ENCODE results near the gene SBF1.

SBF1 gene, protein sequence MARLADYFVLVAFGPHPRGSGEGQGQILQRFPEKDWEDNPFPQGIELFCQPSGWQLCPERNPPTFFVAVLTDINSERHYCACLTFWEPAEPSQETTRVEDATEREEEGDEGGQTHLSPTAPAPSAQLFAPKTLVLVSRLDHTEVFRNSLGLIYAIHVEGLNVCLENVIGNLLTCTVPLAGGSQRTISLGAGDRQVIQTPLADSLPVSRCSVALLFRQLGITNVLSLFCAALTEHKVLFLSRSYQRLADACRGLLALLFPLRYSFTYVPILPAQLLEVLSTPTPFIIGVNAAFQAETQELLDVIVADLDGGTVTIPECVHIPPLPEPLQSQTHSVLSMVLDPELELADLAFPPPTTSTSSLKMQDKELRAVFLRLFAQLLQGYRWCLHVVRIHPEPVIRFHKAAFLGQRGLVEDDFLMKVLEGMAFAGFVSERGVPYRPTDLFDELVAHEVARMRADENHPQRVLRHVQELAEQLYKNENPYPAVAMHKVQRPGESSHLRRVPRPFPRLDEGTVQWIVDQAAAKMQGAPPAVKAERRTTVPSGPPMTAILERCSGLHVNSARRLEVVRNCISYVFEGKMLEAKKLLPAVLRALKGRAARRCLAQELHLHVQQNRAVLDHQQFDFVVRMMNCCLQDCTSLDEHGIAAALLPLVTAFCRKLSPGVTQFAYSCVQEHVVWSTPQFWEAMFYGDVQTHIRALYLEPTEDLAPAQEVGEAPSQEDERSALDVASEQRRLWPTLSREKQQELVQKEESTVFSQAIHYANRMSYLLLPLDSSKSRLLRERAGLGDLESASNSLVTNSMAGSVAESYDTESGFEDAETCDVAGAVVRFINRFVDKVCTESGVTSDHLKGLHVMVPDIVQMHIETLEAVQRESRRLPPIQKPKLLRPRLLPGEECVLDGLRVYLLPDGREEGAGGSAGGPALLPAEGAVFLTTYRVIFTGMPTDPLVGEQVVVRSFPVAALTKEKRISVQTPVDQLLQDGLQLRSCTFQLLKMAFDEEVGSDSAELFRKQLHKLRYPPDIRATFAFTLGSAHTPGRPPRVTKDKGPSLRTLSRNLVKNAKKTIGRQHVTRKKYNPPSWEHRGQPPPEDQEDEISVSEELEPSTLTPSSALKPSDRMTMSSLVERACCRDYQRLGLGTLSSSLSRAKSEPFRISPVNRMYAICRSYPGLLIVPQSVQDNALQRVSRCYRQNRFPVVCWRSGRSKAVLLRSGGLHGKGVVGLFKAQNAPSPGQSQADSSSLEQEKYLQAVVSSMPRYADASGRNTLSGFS (N-terminal part only)

DNA sequence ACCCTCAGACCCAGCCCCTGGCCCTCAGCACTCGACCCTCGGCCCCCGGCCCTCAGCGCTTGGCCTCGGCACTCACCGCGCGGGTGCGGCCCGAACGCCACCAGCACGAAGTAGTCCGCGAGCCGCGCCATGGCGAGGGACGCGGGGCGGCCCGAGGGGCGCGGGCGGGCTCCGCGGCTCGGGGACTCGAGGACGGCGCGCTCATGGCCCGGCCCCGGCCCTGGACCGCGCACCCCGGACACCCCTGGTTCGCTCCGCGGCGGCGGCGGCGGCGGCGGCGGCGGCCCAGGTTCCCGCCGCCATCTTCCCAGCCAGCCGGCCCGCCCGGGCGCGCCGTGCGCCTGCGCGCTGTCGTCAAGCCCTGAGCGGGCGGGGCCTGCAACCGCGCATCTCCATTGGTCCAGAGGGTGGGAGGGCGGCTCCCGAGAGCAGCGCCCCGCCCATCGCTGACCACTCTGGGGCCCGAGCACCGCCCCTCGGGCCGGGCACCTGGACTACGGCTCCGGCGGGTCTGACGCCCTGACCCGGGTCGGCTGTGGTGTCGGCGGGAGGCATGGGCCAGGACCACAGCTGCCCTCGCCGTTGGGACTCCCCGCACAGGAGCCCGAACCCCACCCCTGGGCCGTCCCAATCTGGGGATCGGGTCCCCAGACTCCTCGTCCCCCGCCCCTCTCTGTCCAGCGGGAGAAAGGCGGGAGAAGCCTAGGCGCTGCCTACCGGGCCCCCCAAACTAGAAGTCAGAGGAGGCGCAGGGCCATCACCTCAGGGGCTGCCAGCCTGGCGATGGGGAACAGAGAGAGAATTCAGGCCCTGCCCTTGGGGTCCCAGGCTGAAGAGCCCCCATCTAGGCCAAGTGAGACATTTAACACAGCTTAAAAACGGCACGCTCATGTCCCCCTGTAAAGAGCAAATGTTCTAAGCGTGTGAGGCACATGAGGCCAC is at the start of gene SBF1:
TSS of gene SBF1 (minus strand) at position 326 of the 942 bp plus-strand sequence. CDS start at position 131, 195 bp downstream.
- H3K9me3 ChIP-seq (ENCODE audit: insufficient read depth, low read depth, low read length), result no peaks in the 10 kb centered on the region
- 0 out of 2 replicates have a peak, but pooled peaks cover 7% of the 10 kb centered on the region for H3F3A ChIP-seq (ENCODE audit: low read depth)
- H3K4me1 ChIP-seq (ENCODE audit: insufficient read depth, low read length, poor library complexity, severe bottlenecking), result peaks cover 47% of the 10 kb centered on the region
- H2AFZ ChIP-seq (ENCODE audit: low read length), result peak within 1 kb of the TSS; percentile 88
- peak within 1 kb of the TSS; percentile 72 for H3K4me3 ChIP-seq (ENCODE audit: low read length, poor library complexity, severe bottlenecking)
- no peaks in the 10 kb centered on the region for H3K9me2 ChIP-seq (replicated peaks; ENCODE audit: low read depth, low read length)
- peak within 1 kb of the TSS; percentile 85 for H3K9ac ChIP-seq (ENCODE audit: low read depth, low read length, poor library complexity, severe bottlenecking)
- peaks cover 25% of the 10 kb centered on the region for H4K20me1 ChIP-seq (ENCODE audit: insufficient read depth, low read length, poor library complexity, severe bottlenecking)
- H3K36me3 ChIP-seq (ENCODE audit: insufficient read depth, low read length), result no peaks in the 10 kb centered on the region
- TF ChIP-seq EZH2phosphoT487 (IDR thresholded peaks at IDR 0.05; ENCODE audit: borderline replicate concordance), result no peak
- TF ChIP-seq, protein P1, sequence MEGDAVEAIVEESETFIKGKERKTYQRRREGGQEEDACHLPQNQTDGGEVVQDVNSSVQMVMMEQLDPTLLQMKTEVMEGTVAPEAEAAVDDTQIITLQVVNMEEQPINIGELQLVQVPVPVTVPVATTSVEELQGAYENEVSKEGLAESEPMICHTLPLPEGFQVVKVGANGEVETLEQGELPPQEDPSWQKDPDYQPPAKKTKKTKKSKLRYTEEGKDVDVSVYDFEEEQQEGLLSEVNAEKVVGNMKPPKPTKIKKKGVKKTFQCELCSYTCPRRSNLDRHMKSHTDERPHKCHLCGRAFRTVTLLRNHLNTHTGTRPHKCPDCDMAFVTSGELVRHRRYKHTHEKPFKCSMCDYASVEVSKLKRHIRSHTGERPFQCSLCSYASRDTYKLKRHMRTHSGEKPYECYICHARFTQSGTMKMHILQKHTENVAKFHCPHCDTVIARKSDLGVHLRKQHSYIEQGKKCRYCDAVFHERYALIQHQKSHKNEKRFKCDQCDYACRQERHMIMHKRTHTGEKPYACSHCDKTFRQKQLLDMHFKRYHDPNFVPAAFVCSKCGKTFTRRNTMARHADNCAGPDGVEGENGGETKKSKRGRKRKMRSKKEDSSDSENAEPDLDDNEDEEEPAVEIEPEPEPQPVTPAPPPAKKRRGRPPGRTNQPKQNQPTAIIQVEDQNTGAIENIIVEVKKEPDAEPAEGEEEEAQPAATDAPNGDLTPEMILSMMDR (conservative IDR thresholded peaks at IDR 0.05; ENCODE audit: low read length), result no peak
- no peaks in the 10 kb centered on the region for H3K27me3 ChIP-seq (ENCODE audit: insufficient read depth, low read length, poor library complexity, severe bottlenecking)
- H3K4me2 ChIP-seq (ENCODE audit: low read depth, low read length, poor library complexity, severe bottlenecking), result peak within 1 kb of the TSS; percentile 94
- H3K79me2 ChIP-seq (ENCODE audit: insufficient read depth, low read length), result peaks cover 45% of the 10 kb centered on the region

DNA sequence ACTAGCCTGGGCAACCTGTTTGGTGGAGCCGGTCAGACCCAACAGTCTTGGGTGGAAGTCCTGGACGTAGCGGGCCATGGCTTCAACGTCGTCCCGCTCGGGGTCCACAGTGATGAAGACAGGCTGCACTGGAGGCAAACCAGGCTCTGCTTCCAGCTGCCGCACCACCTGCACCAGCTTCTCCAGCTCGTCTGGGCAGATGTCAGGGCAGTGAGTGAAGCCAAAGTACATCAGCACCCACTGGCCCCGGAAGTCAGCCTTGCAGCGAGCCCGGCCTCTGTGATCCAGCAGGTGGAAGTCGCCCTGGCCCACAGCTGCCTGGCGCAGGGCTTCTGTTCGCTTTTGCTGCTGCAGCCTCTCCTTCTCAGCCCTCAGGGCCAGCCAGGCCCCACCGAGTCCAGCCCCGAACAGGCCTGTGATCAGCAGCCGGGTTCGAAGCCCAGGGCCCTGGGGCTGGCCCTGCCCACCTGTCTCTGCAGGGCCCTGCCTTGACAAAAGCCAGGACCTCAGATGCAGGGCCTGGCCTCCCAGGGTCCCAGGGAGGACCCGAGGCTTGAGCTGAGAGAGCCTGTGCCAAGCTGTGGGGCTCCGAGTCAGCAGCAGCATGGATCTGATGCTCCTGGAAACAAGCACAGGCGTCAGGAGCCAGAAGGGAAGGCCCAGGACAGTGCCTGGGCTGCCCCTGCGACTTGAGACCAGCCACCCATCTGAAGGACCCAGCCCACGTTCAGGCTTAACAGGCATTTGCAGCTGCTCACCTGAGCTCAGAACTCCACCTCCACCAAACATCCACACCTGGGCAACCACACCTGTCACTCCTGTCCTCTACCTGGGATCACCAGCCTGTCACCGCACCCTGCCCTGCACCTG is 49.2 kb upstream of the SBF1 start:
- peaks cover 4% of the 10 kb centered on the region; the same call in 1 of the 2 replicates for H3F3A ChIP-seq (ENCODE audit: low read depth)
- TF ChIP-seq, protein P1 (conservative IDR thresholded peaks at IDR 0.05; ENCODE audit: low read length), result no peak
- no peak for TF ChIP-seq EZH2phosphoT487 (IDR thresholded peaks at IDR 0.05; ENCODE audit: borderline replicate concordance)
- no peaks in the 10 kb centered on the region for H3K9me3 ChIP-seq (ENCODE audit: insufficient read depth, low read depth, low read length)
- peak overlapping the region; percentile 84 for H3K4me3 ChIP-seq (ENCODE audit: low read length, poor library complexity, severe bottlenecking)
- peak overlapping the region; percentile 90 for H3K4me2 ChIP-seq (ENCODE audit: low read depth, low read length, poor library complexity, severe bottlenecking)
- no peaks in the 10 kb centered on the region for H3K9me2 ChIP-seq (replicated peaks; ENCODE audit: low read depth, low read length)
- no peak overlapping the region for H3K9ac ChIP-seq (ENCODE audit: low read depth, low read length, poor library complexity, severe bottlenecking)
- H4K20me1 ChIP-seq (ENCODE audit: insufficient read depth, low read length, poor library complexity, severe bottlenecking), result peaks cover 9% of the 10 kb centered on the region
- H2AFZ ChIP-seq (ENCODE audit: low read length), result no peak overlapping the region
- no peaks in the 10 kb centered on the region for H3K27me3 ChIP-seq (ENCODE audit: insufficient read depth, low read length, poor library complexity, severe bottlenecking)
- H3K79me2 ChIP-seq (ENCODE audit: insufficient read depth, low read length), result peaks cover 16% of the 10 kb centered on the region; the same call in 1 of the 2 replicates
- peaks cover 16% of the 10 kb centered on the region for H3K4me1 ChIP-seq (ENCODE audit: insufficient read depth, low read length, poor library complexity, severe bottlenecking)
- H3K36me3 ChIP-seq (ENCODE audit: insufficient read depth, low read length), result peaks cover 42% of the 10 kb centered on the region; the same call in 1 of the 2 replicates

Measured in Loucy (cell line).